Measurements from ENCODE around the gene MESP1.

Gene MESP1

DNA sequence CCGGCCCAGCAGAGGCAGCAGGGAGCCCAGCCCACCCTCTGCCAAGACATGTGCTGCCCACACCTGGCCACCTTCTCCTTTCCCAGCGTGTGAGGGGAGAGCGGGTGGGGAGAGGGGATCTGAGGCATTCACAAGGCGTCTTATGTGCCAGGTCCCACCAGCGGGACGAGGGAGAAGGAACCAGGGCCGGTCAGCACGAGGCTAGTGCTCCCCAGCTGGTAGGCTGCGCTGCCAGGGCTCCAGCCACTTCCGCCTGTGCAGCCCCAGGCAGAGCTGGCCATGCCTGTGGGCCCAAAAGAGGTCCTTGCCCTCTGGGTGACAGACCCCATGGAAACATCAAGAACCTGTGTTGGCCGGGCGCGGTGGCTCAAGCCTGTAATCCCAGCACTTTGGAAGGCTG, 5.9 kb downstream of the MESP1 start:
- Histone ChIP-seq H3K27ac (ENCODE audit: extremely low read depth, low read depth, low read length) (no peak overlapping the region), H3K4me3 (ENCODE audit: low read depth, low read length) (no peak overlapping the region), H3K9me3 (ENCODE audit: control insufficient read depth, insufficient read depth, low read depth, low read length) (no peaks in the 10 kb centered on the region), H3K36me3 (ENCODE audit: control insufficient read depth in 2 of 2, insufficient read depth in 1 of 2, low read length in 2 of 2) (no peaks in the 10 kb centered on the region; a peak in 1 of 3 replicates), H3K4me1 (ENCODE audit: control insufficient read depth, insufficient read depth, low read length) (peaks cover 7% of the 10 kb centered on the region; the same call in 1 of the 2 replicates)
- TF ChIP-seq ZNF223 (tag by site-specific recombination; IDR thresholded peaks at IDR 0.05) (no peak), OSR2 (tag by site-specific recombination; IDR thresholded peaks at IDR 0.05) (no peak), ZFP3 (tag by site-specific recombination; IDR thresholded peaks at IDR 0.05; ENCODE audit: low read depth) (no peak), OVOL3 (tag by site-specific recombination; IDR thresholded peaks at IDR 0.05) (no peak), TCF7L2 (IDR thresholded peaks at IDR 0.05; ENCODE audit: borderline replicate concordance, low read depth, low read length) (no peak)
- TF ChIP-seq, protein P1, sequence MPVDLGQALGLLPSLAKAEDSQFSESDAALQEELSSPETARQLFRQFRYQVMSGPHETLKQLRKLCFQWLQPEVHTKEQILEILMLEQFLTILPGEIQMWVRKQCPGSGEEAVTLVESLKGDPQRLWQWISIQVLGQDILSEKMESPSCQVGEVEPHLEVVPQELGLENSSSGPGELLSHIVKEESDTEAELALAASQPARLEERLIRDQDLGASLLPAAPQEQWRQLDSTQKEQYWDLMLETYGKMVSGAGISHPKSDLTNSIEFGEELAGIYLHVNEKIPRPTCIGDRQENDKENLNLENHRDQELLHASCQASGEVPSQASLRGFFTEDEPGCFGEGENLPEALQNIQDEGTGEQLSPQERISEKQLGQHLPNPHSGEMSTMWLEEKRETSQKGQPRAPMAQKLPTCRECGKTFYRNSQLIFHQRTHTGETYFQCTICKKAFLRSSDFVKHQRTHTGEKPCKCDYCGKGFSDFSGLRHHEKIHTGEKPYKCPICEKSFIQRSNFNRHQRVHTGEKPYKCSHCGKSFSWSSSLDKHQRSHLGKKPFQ (tag by site-specific recombination; IDR thresholded peaks at IDR 0.05): no peak
- TF ChIP-seq, protein P2, sequence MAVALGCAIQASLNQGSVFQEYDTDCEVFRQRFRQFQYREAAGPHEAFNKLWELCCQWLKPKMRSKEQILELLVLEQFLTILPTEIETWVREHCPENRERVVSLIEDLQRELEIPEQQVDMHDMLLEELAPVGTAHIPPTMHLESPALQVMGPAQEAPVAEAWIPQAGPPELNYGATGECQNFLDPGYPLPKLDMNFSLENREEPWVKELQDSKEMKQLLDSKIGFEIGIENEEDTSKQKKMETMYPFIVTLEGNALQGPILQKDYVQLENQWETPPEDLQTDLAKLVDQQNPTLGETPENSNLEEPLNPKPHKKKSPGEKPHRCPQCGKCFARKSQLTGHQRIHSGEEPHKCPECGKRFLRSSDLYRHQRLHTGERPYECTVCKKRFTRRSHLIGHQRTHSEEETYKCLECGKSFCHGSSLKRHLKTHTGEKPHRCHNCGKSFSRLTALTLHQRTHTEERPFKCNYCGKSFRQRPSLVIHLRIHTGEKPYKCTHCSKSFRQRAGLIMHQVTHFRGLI (tag by site-specific recombination; IDR thresholded peaks at IDR 0.05): no peak
- TF ChIP-seq, protein P3, sequence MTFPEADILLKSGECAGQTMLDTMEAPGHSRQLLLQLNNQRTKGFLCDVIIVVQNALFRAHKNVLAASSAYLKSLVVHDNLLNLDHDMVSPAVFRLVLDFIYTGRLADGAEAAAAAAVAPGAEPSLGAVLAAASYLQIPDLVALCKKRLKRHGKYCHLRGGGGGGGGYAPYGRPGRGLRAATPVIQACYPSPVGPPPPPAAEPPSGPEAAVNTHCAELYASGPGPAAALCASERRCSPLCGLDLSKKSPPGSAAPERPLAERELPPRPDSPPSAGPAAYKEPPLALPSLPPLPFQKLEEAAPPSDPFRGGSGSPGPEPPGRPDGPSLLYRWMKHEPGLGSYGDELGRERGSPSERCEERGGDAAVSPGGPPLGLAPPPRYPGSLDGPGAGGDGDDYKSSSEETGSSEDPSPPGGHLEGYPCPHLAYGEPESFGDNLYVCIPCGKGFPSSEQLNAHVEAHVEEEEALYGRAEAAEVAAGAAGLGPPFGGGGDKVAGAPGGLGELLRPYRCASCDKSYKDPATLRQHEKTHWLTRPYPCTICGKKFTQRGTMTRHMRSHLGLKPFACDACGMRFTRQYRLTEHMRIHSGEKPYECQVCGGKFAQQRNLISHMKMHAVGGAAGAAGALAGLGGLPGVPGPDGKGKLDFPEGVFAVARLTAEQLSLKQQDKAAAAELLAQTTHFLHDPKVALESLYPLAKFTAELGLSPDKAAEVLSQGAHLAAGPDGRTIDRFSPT (tag by site-specific recombination; IDR thresholded peaks at IDR 0.05): no peak
- TF ChIP-seq, protein P4, sequence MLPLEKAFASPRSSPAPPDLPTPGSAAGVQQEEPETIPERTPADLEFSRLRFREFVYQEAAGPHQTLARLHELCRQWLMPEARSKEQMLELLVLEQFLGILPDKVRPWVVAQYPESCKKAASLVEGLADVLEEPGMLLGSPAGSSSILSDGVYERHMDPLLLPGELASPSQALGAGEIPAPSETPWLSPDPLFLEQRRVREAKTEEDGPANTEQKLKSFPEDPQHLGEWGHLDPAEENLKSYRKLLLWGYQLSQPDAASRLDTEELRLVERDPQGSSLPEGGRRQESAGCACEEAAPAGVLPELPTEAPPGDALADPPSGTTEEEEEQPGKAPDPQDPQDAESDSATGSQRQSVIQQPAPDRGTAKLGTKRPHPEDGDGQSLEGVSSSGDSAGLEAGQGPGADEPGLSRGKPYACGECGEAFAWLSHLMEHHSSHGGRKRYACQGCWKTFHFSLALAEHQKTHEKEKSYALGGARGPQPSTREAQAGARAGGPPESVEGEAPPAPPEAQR (tag by site-specific recombination; IDR thresholded peaks at IDR 0.05): no peak
- TF ChIP-seq, protein P5, sequence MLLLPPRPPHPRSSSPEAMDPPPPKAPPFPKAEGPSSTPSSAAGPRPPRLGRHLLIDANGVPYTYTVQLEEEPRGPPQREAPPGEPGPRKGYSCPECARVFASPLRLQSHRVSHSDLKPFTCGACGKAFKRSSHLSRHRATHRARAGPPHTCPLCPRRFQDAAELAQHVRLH (tag by site-specific recombination; IDR thresholded peaks at IDR 0.05): no peak
- ChIA-PET CTCF (interaction anchor here (0.6 to 1.1 kb wide), 3 partner anchors 15 to 583 kb away, joined by 3 to 6 read pairs (median 6); no protein-coding TSS in a partner anchor), POLR2A (no interaction called here)

DNA sequence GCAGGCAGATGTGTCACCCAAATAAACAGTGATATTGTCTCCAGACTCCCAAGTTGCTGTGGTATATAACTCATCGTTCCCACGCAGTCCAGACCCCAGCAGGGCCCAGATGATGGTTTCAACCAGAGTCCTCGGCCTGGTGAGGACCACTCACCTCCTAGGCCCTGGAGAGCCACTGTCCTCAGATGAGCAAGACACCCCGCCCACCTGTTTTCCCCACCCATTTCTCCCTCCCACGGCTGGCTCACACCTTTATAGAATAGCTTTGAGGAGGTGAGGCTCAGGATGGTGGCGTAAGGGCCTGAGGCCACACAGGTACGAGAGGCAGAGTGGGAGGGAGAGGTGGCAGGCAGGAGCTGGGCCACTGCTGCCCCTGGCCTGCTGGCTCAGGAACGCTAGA, 7.5 kb downstream of the MESP1 start:
- Histone ChIP-seq H3K27ac (ENCODE audit: extremely low read depth, low read depth, low read length) (no peak overlapping the region), H3K4me1 (ENCODE audit: control insufficient read depth, insufficient read depth, low read length) (no peaks in the 10 kb centered on the region), H3K36me3 (ENCODE audit: control insufficient read depth in 2 of 2, insufficient read depth in 1 of 2, low read length in 2 of 2) (no peaks in the 10 kb centered on the region; a peak in 1 of 3 replicates), H3K9me3 (ENCODE audit: control insufficient read depth, insufficient read depth, low read depth, low read length) (no peaks in the 10 kb centered on the region), H3K4me3 (ENCODE audit: low read depth, low read length) (no peak overlapping the region)
- CTCF ChIA-PET: interaction anchor here (0.5 to 4.0 kb wide), 6 partner anchors 13 to 229 kb away, joined by 3 to 73 read pairs (median 3); no protein-coding TSS in a partner anchor
- POLR2A ChIA-PET: no interaction called here
- TF ChIP-seq, protein P5 (tag by site-specific recombination; IDR thresholded peaks at IDR 0.05): no peak
- TF ChIP-seq ZNF571 (tag by site-specific recombination; IDR thresholded peaks at IDR 0.05) (no peak), ZNF112 (tag by site-specific recombination; IDR thresholded peaks at IDR 0.05) (no peak), BCL11A (tag by site-specific recombination; IDR thresholded peaks at IDR 0.05; ENCODE audit: low read depth) (no peak), EGR2 (tag by site-specific recombination; IDR thresholded peaks at IDR 0.05; ENCODE audit: low read depth) (peak; percentile 29; the same call in 1 of the 2 replicates), ZFHX2 (tag by site-specific recombination; conservative IDR thresholded peaks at IDR 0.05) (0 out of 2 replicates have a peak, but pooled peaks have one; percentile 14), SP2 (tag by site-specific recombination; IDR thresholded peaks at IDR 0.05) (no peak)
